Measurements from ENCODE around the gene PBX2.

The PBX2 gene

GRCh38 chr6:32174416-32174815, 15.6 kb downstream of the PBX2 start:
- no peak for DNase-seq (ENCODE audit: low spot score)

- DNase-seq (ENCODE audit: low spot score), result no peak
These were observed 16.8 kb downstream of the PBX2 start for GRCh38 chr6:32173051-32173727.

GRCh38 chr6:32171234-32171633, 18.8 kb downstream of the PBX2 start:
- no peak for DNase-seq (ENCODE audit: low spot score)

- no peak for DNase-seq (ENCODE audit: low spot score)
These were observed 19.7 kb downstream of the PBX2 start for GRCh38 chr6:32170294-32170693.

- no peak for DNase-seq (ENCODE audit: low spot score)
These were observed 21.0 kb downstream of the PBX2 start for GRCh38 chr6:32168807-32169591.

GRCh38 chr6:32168350-32168749, 21.7 kb downstream of the PBX2 start:
- DNase-seq (ENCODE audit: low spot score), result no peak

- DNase-seq (ENCODE audit: low spot score), result no peak
These were observed 22.2 kb downstream of the PBX2 start for GRCh38 chr6:32167761-32168262.

GRCh38 chr6:32167154-32167760, 22.7 kb downstream of the PBX2 start:
- no peak for DNase-seq (ENCODE audit: low spot score)

- DNase-seq (ENCODE audit: low spot score), result no peak
These were observed 23.5 kb downstream of the PBX2 start for GRCh38 chr6:32166411-32167061.

GRCh38 chr6:32164295-32164694, 25.7 kb downstream of the PBX2 start, which contains the start of gene EGFL8:
EGFL8 (plus strand) TSS chr6:32164595; CDS start chr6:32166166, 1,571 bp downstream.
- DNase-seq (ENCODE audit: low spot score), result no peak

GRCh38 chr6:32163559-32164258, 26.3 kb downstream of the PBX2 start:
- DNase-seq (ENCODE audit: low spot score), result no peak

GRCh38 chr6:32158052-32158451, 31.9 kb downstream of the PBX2 start:
- DNase-seq (ENCODE audit: low spot score), result no peak

GRCh38 chr6:32156891-32157290, 33.1 kb downstream of the PBX2 start:
- DNase-seq (ENCODE audit: low spot score), result no peak

- DNase-seq (ENCODE audit: low spot score), result peak; percentile 69
These were observed 35.4 kb downstream of the PBX2 start for GRCh38 chr6:32154514-32155161.

GRCh38 chr6:32153564-32154513, 36.2 kb downstream of the PBX2 start, which contains the start of gene PPT2:
PPT2 (plus strand) TSS chr6:32154141; CDS start chr6:32154595, 454 bp downstream.
- DNase-seq (ENCODE audit: low spot score), result peak; percentile 83

- no peak for DNase-seq (ENCODE audit: low spot score)
These were observed 37.0 kb downstream of the PBX2 start for GRCh38 chr6:32152769-32153563.

GRCh38 chr6:32151863-32152768, 37.9 kb downstream of the PBX2 start, which contains the start of gene PRRT1:
PRRT1 (minus strand) TSS chr6:32151939; CDS start chr6:32151827, 112 bp downstream.
- DNase-seq (ENCODE audit: low spot score), result no peak

Data from LoVo (cell line).